ENCODE data around the gene TMEM87B.

DNA sequence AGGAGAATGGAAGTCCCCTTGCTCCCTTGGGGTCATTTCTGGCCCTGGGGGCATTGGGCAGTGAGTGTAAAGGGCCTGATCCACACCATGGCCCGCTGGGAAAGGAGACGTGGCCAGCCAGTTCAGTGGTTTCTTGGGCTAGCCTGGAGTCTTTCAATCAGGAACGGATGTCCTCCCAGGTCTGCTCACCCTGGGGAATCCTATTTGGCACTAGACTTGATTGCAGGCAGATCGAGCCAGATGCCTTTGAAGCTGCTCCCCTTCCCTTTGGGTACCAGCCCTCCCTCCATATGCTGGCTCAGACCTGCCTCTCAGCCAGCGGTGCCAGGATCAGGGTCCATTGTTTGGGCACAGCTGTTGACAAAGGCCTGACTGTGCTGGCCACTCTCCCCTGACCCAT, 94.1 kb downstream of the TMEM87B start:
- TF ChIP-seq, protein P1, sequence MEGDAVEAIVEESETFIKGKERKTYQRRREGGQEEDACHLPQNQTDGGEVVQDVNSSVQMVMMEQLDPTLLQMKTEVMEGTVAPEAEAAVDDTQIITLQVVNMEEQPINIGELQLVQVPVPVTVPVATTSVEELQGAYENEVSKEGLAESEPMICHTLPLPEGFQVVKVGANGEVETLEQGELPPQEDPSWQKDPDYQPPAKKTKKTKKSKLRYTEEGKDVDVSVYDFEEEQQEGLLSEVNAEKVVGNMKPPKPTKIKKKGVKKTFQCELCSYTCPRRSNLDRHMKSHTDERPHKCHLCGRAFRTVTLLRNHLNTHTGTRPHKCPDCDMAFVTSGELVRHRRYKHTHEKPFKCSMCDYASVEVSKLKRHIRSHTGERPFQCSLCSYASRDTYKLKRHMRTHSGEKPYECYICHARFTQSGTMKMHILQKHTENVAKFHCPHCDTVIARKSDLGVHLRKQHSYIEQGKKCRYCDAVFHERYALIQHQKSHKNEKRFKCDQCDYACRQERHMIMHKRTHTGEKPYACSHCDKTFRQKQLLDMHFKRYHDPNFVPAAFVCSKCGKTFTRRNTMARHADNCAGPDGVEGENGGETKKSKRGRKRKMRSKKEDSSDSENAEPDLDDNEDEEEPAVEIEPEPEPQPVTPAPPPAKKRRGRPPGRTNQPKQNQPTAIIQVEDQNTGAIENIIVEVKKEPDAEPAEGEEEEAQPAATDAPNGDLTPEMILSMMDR (IDR thresholded peaks at IDR 0.05): no peak
- TF ChIP-seq POLR2A (IDR thresholded peaks at IDR 0.05): no peak
